ENCODE data around the gene PHC3.
A peak's percentile ranks its signal among the peaks of the same experiment; 100 is the strongest.

PHC3 gene

DNA sequence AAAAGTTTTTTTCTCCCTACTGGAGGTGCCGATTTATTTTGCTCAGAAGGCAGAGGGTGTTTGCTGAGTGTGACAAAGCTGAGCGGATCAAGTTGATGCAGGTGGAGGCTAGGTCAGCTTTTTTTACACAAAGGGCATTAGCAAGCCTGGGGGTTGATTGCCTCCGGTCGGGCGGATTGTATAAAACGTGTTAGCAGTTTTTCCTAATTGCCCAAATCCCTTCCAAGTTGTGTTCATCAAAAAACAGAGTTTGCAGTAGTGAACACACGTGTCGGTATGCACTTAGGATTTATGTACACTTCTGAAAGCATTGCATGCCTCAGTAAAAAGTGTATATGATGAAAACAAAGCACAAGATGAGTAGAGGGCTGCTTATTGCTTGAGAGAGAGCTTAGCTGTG is 141.1 kb downstream of the PHC3 start:
- Mint-ChIP-seq H3K9me3 (no peaks in the 10 kb centered on the region), H3K36me3 (ENCODE audit: low read depth) (no peaks in the 10 kb centered on the region), H3K27ac (no peak overlapping the region), H3K4me1 (ENCODE audit: low read depth) (peaks cover 15% of the 10 kb centered on the region), H3K27me3 (ENCODE audit: low read depth) (peaks cover 8% of the 10 kb centered on the region), H3K4me3 (no peak overlapping the region)

DNA sequence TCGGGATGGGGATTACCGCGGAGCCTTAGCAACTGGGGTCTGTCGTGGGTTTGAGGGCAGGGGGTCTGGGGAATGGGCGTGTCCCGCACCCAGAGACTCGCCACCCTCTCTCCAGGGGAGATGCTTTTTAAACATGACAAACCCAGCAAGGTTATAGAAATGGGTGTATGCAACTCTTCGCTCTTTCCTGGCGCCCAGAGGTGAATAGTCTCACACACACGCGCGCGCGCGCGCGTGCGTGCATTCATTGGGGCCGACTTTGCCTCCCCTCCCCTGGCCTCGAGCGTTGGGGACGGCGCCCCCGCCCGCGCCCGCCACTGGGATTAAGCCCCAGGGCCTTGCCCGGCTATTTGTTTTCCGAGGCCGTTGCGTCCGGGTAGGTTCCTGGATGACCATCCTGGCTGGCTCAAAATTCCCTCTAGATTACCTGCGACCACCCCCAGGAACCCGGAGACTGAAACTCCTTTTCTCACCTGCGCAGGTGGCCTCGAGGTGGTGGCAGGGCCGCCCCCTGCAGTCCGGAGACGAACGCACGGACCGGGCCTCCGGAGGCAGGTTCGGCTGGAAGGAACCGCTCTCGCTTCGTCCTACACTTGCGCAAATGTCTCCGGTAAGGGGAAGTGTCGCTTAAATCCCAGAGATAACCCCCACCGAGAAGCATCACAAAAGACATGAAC is 143.0 kb downstream of the PHC3 start:
- H3K4me1 Mint-ChIP-seq (ENCODE audit: low read depth) = peaks cover 12% of the 10 kb centered on the region
- no peaks in the 10 kb centered on the region for H3K36me3 Mint-ChIP-seq (ENCODE audit: low read depth)
- peak overlapping the region; percentile 81 for H3K4me3 Mint-ChIP-seq
- H3K27me3 Mint-ChIP-seq (ENCODE audit: low read depth) = peaks cover 8% of the 10 kb centered on the region
- no peaks in the 10 kb centered on the region for H3K9me3 Mint-ChIP-seq
- no peak overlapping the region for H3K27ac Mint-ChIP-seq
